ENCODE data around the gene HIVEP1. TPM values are rescaled to one million over a fixed set of nuclear protein-coding genes. Genes with fewer than 3 reads are reported as not detected.

Gene HIVEP1
- total RNA-seq, 1 donor from 2014 or later = 48.9 TPM

DNA sequence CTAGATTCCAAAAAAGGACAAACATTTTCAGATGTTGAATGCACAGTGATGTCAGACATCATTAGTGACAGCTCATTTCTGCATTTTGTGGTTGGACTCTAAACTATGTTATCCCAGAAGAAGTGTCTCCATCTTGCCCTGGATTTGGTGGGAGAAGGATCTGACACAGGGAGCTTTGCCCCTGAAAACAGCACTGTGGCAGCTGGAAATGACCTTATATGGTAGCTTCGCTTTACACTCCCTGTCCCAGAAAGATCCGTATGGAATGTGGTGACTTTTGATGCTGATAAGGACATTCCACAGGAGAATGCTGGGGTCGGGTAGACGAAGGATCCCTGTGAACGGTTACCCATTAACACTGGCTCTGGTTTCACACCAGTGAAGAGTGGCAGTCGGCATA, 190.9 kb downstream of the HIVEP1 start:
- Mint-ChIP-seq H3K27me3 (ENCODE audit: low read depth, unreplicated experiment) (no peaks in the 10 kb centered on the region), H3K36me3 (ENCODE audit: low read depth, unreplicated experiment) (no peaks in the 10 kb centered on the region), H3K4me1 (ENCODE audit: low read depth, unreplicated experiment) (peaks cover 28% of the 10 kb centered on the region), H3K4me3 (ENCODE audit: unreplicated experiment) (no peak overlapping the region), H3K27ac (ENCODE audit: unreplicated experiment) (peak overlapping the region; percentile 49), H3K9me3 (ENCODE audit: unreplicated experiment) (no peaks in the 10 kb centered on the region)
- TF ChIP-seq, protein P1, sequence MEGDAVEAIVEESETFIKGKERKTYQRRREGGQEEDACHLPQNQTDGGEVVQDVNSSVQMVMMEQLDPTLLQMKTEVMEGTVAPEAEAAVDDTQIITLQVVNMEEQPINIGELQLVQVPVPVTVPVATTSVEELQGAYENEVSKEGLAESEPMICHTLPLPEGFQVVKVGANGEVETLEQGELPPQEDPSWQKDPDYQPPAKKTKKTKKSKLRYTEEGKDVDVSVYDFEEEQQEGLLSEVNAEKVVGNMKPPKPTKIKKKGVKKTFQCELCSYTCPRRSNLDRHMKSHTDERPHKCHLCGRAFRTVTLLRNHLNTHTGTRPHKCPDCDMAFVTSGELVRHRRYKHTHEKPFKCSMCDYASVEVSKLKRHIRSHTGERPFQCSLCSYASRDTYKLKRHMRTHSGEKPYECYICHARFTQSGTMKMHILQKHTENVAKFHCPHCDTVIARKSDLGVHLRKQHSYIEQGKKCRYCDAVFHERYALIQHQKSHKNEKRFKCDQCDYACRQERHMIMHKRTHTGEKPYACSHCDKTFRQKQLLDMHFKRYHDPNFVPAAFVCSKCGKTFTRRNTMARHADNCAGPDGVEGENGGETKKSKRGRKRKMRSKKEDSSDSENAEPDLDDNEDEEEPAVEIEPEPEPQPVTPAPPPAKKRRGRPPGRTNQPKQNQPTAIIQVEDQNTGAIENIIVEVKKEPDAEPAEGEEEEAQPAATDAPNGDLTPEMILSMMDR (IDR thresholded peaks at IDR 0.05; ENCODE audit: insufficient read depth, low read depth, low read length) = no peak
- no peak for TF ChIP-seq EZH2 (IDR thresholded peaks at IDR 0.05; ENCODE audit: insufficient read depth, low read length)
- DNase-seq (ENCODE audit: low read depth) (peak; percentile 76), FAIRE-seq (peak; percentile 5)
- Histone ChIP-seq H3K4me1 (ENCODE audit: insufficient read depth, low read length) (peaks cover 11% of the 10 kb centered on the region), H3K4me2 (ENCODE audit: low read length) (peak overlapping the region; percentile 34), H3K79me2 (ENCODE audit: insufficient read depth, low read length) (no peaks in the 10 kb centered on the region), H2AFZ (ENCODE audit: low read depth, low read length) (peak overlapping the region; percentile 43), H3K9me3 (ENCODE audit: insufficient read depth, low read depth, low read length) (no peaks in the 10 kb centered on the region), H3K27ac (ENCODE audit: low read depth, low read length) (peak overlapping the region; percentile 56), H3K27me3 (ENCODE audit: insufficient read depth, low read length) (no peaks in the 10 kb centered on the region), H3K4me3 (ENCODE audit: insufficient read depth, low read depth, low read length) (no peak overlapping the region), H4K20me1 (ENCODE audit: insufficient read depth, low read length) (no peaks in the 10 kb centered on the region), H3K9ac (ENCODE audit: low read length) (no peak overlapping the region), H3K36me3 (ENCODE audit: insufficient read depth, low read length) (no peaks in the 10 kb centered on the region)

DNA sequence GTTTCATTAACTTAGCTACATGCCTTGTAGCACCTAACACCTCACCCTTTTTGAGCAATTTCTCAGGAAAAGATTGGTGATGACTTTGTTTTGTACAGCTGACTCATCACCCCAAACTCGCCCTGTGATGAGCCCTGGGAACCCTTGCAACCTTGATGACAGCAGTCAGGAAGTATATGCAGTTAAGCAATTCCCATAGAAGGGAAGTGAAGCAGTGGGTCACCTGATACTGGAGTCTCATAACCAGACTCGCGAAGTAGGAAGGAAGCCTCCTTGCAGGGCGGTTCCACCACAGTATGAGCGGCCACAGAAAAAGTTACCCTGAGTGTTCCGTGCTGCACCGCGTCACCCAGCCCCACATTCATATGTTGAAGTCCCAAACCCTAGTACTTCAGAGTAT, 196.1 kb downstream of the HIVEP1 start:
- Mint-ChIP-seq H3K9me3 (ENCODE audit: unreplicated experiment) (no peaks in the 10 kb centered on the region), H3K4me1 (ENCODE audit: low read depth, unreplicated experiment) (peaks cover 17% of the 10 kb centered on the region), H3K36me3 (ENCODE audit: low read depth, unreplicated experiment) (peaks cover 3% of the 10 kb centered on the region), H3K27me3 (ENCODE audit: low read depth, unreplicated experiment) (no peaks in the 10 kb centered on the region), H3K27ac (ENCODE audit: unreplicated experiment) (peak overlapping the region; percentile 73), H3K4me3 (ENCODE audit: unreplicated experiment) (peak overlapping the region; percentile 11)
- Histone ChIP-seq H3K9ac (ENCODE audit: low read length) (no peak overlapping the region), H2AFZ (ENCODE audit: low read depth, low read length) (no peak overlapping the region), H3K4me1 (ENCODE audit: insufficient read depth, low read length) (peaks cover 5% of the 10 kb centered on the region), H3K79me2 (ENCODE audit: insufficient read depth, low read length) (no peaks in the 10 kb centered on the region), H3K4me2 (ENCODE audit: low read length) (no peak overlapping the region), H4K20me1 (ENCODE audit: insufficient read depth, low read length) (no peaks in the 10 kb centered on the region), H3K4me3 (ENCODE audit: insufficient read depth, low read depth, low read length) (no peak overlapping the region), H3K36me3 (ENCODE audit: insufficient read depth, low read length) (no peaks in the 10 kb centered on the region), H3K27me3 (ENCODE audit: insufficient read depth, low read length) (no peaks in the 10 kb centered on the region), H3K9me3 (ENCODE audit: insufficient read depth, low read depth, low read length) (no peaks in the 10 kb centered on the region), H3K27ac (ENCODE audit: low read depth, low read length) (no peak overlapping the region)
- FAIRE-seq (no peak), DNase-seq (ENCODE audit: low read depth) (no peak)
- TF ChIP-seq EZH2 (IDR thresholded peaks at IDR 0.05; ENCODE audit: insufficient read depth, low read length) = no peak
- TF ChIP-seq, protein P1 (IDR thresholded peaks at IDR 0.05; ENCODE audit: insufficient read depth, low read depth, low read length) = no peak

DNA sequence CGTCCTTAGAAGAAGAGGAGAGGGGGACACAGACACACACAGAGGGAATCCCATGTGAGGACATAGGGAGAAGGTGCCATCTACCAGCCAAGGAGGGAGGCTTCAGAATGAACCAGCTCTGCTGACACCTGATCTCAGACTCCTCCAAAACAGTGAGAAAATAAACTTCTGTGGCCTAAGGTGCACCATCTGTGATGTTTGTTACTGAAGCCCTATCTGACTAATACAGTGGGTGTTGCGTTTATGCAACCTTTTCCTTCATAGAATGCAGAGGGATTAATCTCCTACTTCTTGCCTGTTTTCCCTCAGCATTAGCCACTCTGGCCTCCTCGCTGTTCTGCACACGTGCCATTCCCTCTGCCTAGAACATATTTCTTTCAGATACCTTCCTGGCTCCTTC, 196.6 kb downstream of the HIVEP1 start:
- H3K36me3 Mint-ChIP-seq (ENCODE audit: low read depth, unreplicated experiment) = peaks cover 3% of the 10 kb centered on the region
- Histone ChIP-seq H3K4me3 (ENCODE audit: insufficient read depth, low read depth, low read length) (no peak overlapping the region), H3K27me3 (ENCODE audit: insufficient read depth, low read length) (no peaks in the 10 kb centered on the region), H3K4me1 (ENCODE audit: insufficient read depth, low read length) (no peaks in the 10 kb centered on the region), H3K79me2 (ENCODE audit: insufficient read depth, low read length) (no peaks in the 10 kb centered on the region), H3K27ac (ENCODE audit: low read depth, low read length) (no peak overlapping the region), H3K36me3 (ENCODE audit: insufficient read depth, low read length) (no peaks in the 10 kb centered on the region), H2AFZ (ENCODE audit: low read depth, low read length) (no peak overlapping the region), H4K20me1 (ENCODE audit: insufficient read depth, low read length) (no peaks in the 10 kb centered on the region), H3K9me3 (ENCODE audit: insufficient read depth, low read depth, low read length) (no peaks in the 10 kb centered on the region), H3K9ac (ENCODE audit: low read length) (no peak overlapping the region), H3K4me2 (ENCODE audit: low read length) (no peak overlapping the region)
- H3K4me3 Mint-ChIP-seq (ENCODE audit: unreplicated experiment) = no peak overlapping the region
- peaks cover 12% of the 10 kb centered on the region for H3K4me1 Mint-ChIP-seq (ENCODE audit: low read depth, unreplicated experiment)
- H3K27me3 Mint-ChIP-seq (ENCODE audit: low read depth, unreplicated experiment) = no peaks in the 10 kb centered on the region
- no peak for TF ChIP-seq EZH2 (IDR thresholded peaks at IDR 0.05; ENCODE audit: insufficient read depth, low read length)
- TF ChIP-seq, protein P1 (IDR thresholded peaks at IDR 0.05; ENCODE audit: insufficient read depth, low read depth, low read length) = no peak
- peak overlapping the region; percentile 91 for H3K27ac Mint-ChIP-seq (ENCODE audit: unreplicated experiment)
- FAIRE-seq (no peak), DNase-seq (ENCODE audit: low read depth) (no peak)
- no peaks in the 10 kb centered on the region for H3K9me3 Mint-ChIP-seq (ENCODE audit: unreplicated experiment)
